ENCODE measurements around the gene MDH1. TPM values are rescaled to one million over a fixed set of nuclear protein-coding genes. Genes with fewer than 3 reads are reported as not detected.

The MDH1 gene
- total and polyA plus RNA-seq, 9 of the 15 experiments (the other 6 are each of a cell fraction or from before 2014, with no cell fraction given), result 191 to 1,225 (median 284) TPM

DNA sequence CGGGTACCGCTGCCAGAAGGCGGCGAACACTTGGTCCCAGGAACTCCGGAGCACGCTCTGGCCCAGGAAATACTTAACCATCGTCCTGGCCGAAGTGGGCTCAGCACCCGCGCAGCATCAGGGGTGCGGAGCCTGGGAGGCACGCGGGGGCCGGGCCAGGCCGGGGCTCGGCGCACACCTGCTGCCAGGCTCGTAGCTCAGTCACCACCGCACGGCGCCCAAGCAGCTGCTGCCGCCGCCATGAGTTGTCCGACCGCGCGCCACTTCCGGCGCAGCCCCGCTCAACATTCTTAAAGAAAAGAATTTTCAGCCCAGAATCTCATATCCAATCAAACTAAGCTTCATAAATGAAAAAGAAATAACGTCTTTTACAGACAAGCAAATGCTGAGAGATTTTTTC is 34.0 kb downstream of the MDH1 start:
- Histone ChIP-seq H3K4me1 (replicated peaks in 1 of 2; ENCODE audit: control insufficient read depth in 2 of 2, insufficient read depth in 2 of 2, low read length in 2 of 2) (no peaks in the 10 kb centered on the region), H3K9me1 (ENCODE audit: control insufficient read depth, insufficient read depth, low read length) (no peaks in the 10 kb centered on the region), H3K79me2 (ENCODE audit: control insufficient read depth, insufficient read depth, low read length) (no peaks in the 10 kb centered on the region), H2AFZ (ENCODE audit: low read depth, low read length) (no peak overlapping the region), H3K36me3 (ENCODE audit: control insufficient read depth, insufficient read depth, low read length) (no peaks in the 10 kb centered on the region), H3K9me3 (replicated peaks; ENCODE audit: control insufficient read depth, insufficient read depth, low read depth, low read length) (no peaks in the 10 kb centered on the region), H4K20me1 (replicated peaks; ENCODE audit: control insufficient read depth, insufficient read depth, low read length) (no peaks in the 10 kb centered on the region), H3K4me3 (no peak overlapping the region), H3K27ac (ENCODE audit: extremely low read depth, low read depth, low read length) (no peak overlapping the region), H3K4me2 (ENCODE audit: insufficient read depth, low read length) (no peak overlapping the region), H3K27me3 (ENCODE audit: control insufficient read depth in 2 of 2, insufficient read depth in 2 of 2, low read length in 2 of 2) (peaks cover 12 to 30% of the 10 kb centered on the region in 2 experiments; a peak in 3 of 5 replicates), H3K9ac (ENCODE audit: insufficient read depth in 1 of 2, low read depth in 2 of 2, low read length in 2 of 2) (no peak overlapping the region)
- intact Hi-C loops (cut with micrococcal nuclease) (no loop called here), in situ Hi-C loops (cut with MboI) (no loop called here)
- no peak for DNase-seq (ENCODE audit: extremely low read depth in 1 of 4, low spot score in 3 of 4)
- CTCF ChIA-PET (ENCODE audit: low intra/inter-chr PET ratio), result no interaction called here
- WGBS (ENCODE audit: insufficient coverage, low coverage, missing lambda C conversion rate), result 31% methylated on average over 14 of the region's 31 CpGs
- POLR2A ChIA-PET, result no interaction called here
- no peak for FAIRE-seq
- ATAC-seq, result no peak
- no TSS peak for BruUV-seq (replicated peaks)
- TF ChIP-seq ZBTB40 (IDR thresholded peaks at IDR 0.05), result no peak
- TF ChIP-seq ZBTB40 (CRISPR knock-in tag; IDR thresholded peaks at IDR 0.05), result no peak
- TF ChIP-seq TEAD2 (tag; IDR thresholded peaks at IDR 0.05), result no peak
- no peak for TF ChIP-seq ZBTB9 (CRISPR knock-in tag; IDR thresholded peaks at IDR 0.05)
- no peak for TF ChIP-seq ARID1B (IDR thresholded peaks at IDR 0.05)
- no peak for TF ChIP-seq MEF2D (tag; conservative IDR thresholded peaks at IDR 0.05; ENCODE audit: low read depth)
- no peak for TF ChIP-seq CHD1 (IDR thresholded peaks at IDR 0.05; ENCODE audit: low read length)
- no peak for TF ChIP-seq CLOCK (CRISPR knock-in tag; IDR thresholded peaks at IDR 0.05; ENCODE audit: borderline replicate concordance)
- TF ChIP-seq MCM2 (IDR thresholded peaks at IDR 0.05; ENCODE audit: low read depth), result no peak
- no peak for TF ChIP-seq HDAC8 (tag; IDR thresholded peaks at IDR 0.05)
- TF ChIP-seq ZNF140 (CRISPR knock-in tag; IDR thresholded peaks at IDR 0.05), result no peak

All from K562 (cell line).